Renal cortex interstitium (tissue), 11 donors: Measurements from ENCODE around the gene ELMO2. TPM values are rescaled to one million over a fixed set of nuclear protein-coding genes. Genes with fewer than 3 reads are reported as not detected.

ENCODE experiments used
- DNase-seq, 11 donors: peaks; one replicate each; pipeline ENCODE4 v3.0.0-alpha.2; 2013; ENCODE audit warnings: low read depth in 9 of 11, low spot score in 4 of 11; ENCODE audit errors: extremely low read depth in 1 of 11
- polyA plus RNA-seq, 3 donors: library from polyadenylated mRNA; unstranded; fragments of 120-200 nt; gene quantifications; one replicate each; pipeline ENCODE4 v1.2.1, GENCODE V29; 2013; ENCODE audit not compliant: insufficient read length in 3 of 3

ELMO2 gene
- polyA plus RNA-seq, 3 donors: 60.7 to 68.7 (median 64.0) TPM

GRCh38 chr20:46377518-46377917 lies 28.9 kb downstream of the ELMO2 start:
- DNase-seq: no peak

GRCh38 chr20:46376196-46376785 lies 30.1 kb downstream of the ELMO2 start:
- DNase-seq: no peak

GRCh38 chr20:46375771-46376170 lies 30.6 kb downstream of the ELMO2 start:
- no peak for DNase-seq

GRCh38 chr20:46374383-46374782 lies 32.0 kb downstream of the ELMO2 start:
- no peak for DNase-seq

- DNase-seq: no peak
Measured at GRCh38 chr20:46371656-46372055, 34.8 kb downstream of the ELMO2 start.

- no peak for DNase-seq
Measured at GRCh38 chr20:46368902-46369268, 37.5 kb downstream of the ELMO2 start.

- DNase-seq: no peak
Measured at GRCh38 chr20:46367967-46368901, 38.2 kb downstream of the ELMO2 start.

GRCh38 chr20:46367234-46367633 lies 39.2 kb downstream of the ELMO2 start:
- DNase-seq: no peak

GRCh38 chr20:46366826-46367225 lies 39.6 kb downstream of the ELMO2 start:
- no peak for DNase-seq

- no peak for DNase-seq
Measured at GRCh38 chr20:46365487-46366220, 40.8 kb downstream of the ELMO2 start.

GRCh38 chr20:46364670-46365486 lies 41.5 kb downstream of the ELMO2 start:
- peak in 1 of 11 donors; percentile 27 for DNase-seq

- peak in 10 of 11 donors; percentile 63 to 88 (median 82) for DNase-seq
Measured at GRCh38 chr20:46363874-46364669, 42.3 kb downstream of the ELMO2 start.

- DNase-seq: no peak
Measured at GRCh38 chr20:46362921-46363867, 43.2 kb downstream of the ELMO2 start.

GRCh38 chr20:46361811-46362210 lies 44.6 kb downstream of the ELMO2 start:
- no peak for DNase-seq

- no peak for DNase-seq
Measured at GRCh38 chr20:46361381-46361780, 45.0 kb downstream of the ELMO2 start.

GRCh38 chr20:46359233-46359751 lies 47.1 kb downstream of the ELMO2 start:
- DNase-seq: no peak
